Fibroblast of mammary gland (primary cell): Measurements from ENCODE around the gene SORCS2.

ENCODE experiments used
- DNase-seq: peaks from one replicate; pipeline ENCODE4 v3.0.0-alpha.2; 2010; ENCODE audit warnings: low read depth
- H3K4me3 ChIP-seq: 2 replicates; pipeline ENCODE4 v1.5.1; 2011; ENCODE audit warnings: low read depth, mild to moderate bottlenecking, low read length, moderate library complexity; ENCODE audit not compliant: control insufficient read depth
- CTCF ChIP-seq: conservative IDR thresholded peaks from 2 replicates; pipeline ENCODE4 v1.5.1; 2011; ENCODE audit warnings: low read depth, low read length, inconsistent platforms; ENCODE audit not compliant: control insufficient read depth, insufficient read depth

Gene SORCS2

GRCh38 chr4:7762376-7763030, 570.2 kb downstream of the SORCS2 start:
- DNase-seq, result no peak
- no peak overlapping the region for H3K4me3 ChIP-seq
- no peak for TF ChIP-seq CTCF

GRCh38 chr4:7763106-7763505, 570.8 kb downstream of the SORCS2 start:
- no peak overlapping the region for H3K4me3 ChIP-seq
- no peak for TF ChIP-seq CTCF
- DNase-seq, result no peak

- no peak for TF ChIP-seq CTCF
- H3K4me3 ChIP-seq, result no peak overlapping the region
- DNase-seq, result peak; percentile 65
Observed at GRCh38 chr4:7763788-7764187, 571.5 kb downstream of the SORCS2 start.

GRCh38 chr4:7764466-7764865, 572.1 kb downstream of the SORCS2 start:
- no peak for TF ChIP-seq CTCF
- DNase-seq, result no peak
- no peak overlapping the region for H3K4me3 ChIP-seq

GRCh38 chr4:7765666-7766065, 573.3 kb downstream of the SORCS2 start:
- TF ChIP-seq CTCF, result no peak

GRCh38 chr4:7766086-7766485, 573.7 kb downstream of the SORCS2 start:
- no peak for DNase-seq
- no peak for TF ChIP-seq CTCF
- H3K4me3 ChIP-seq, result no peak overlapping the region

More at GRCh38 chr4:7765666-7766065, 573.3 kb downstream of the SORCS2 start:
- DNase-seq, result no peak
- no peak overlapping the region for H3K4me3 ChIP-seq
